HEK293 (cell line): Measurements from ENCODE around the gene FRMD5.

Experiments
- CTCF ChIA-PET: fragments of 350-600 bp; formaldehyde crosslinking; extraction: SDS; loops from one replicate; lab custom pipeline; 2021; ENCODE audit warnings: antibody characterized with exemption; lab: Yijun Ruan, JAX
- POLR2A ChIA-PET: fragments of 300-600 bp; formaldehyde crosslinking; extraction: SDS; loops from one replicate; lab custom pipeline; 2020; ENCODE audit warnings: antibody characterized with exemption, inconsistent platforms; lab: Yijun Ruan, JAX
- H3K27ac ChIP-seq: fragments of 200-500 bp; sonication (Bioruptor generic); 2 replicates; pipeline ENCODE4 v1.5.1; 2014; ENCODE audit warnings: low read depth, low read length, control low read depth, inconsistent platforms; ENCODE audit errors: extremely low read depth
- H3K36me3 ChIP-seq, 2 experiments: fragments of 200-500 bp in 1 of 2; sonication (Bioruptor generic) in 1 of 2; 1 replicate in 1 of 2; 2 replicates in 1 of 2; pipeline ENCODE4 v1.5.1; 2014 to 2017; ENCODE audit warnings: inconsistent platforms in 2 of 2, low read length in 2 of 2; ENCODE audit not compliant: control insufficient read depth in 2 of 2, insufficient read depth in 1 of 2
- H3K4me1 ChIP-seq: fragments of 200-500 bp; sonication (Bioruptor generic); 2 replicates; pipeline ENCODE4 v1.5.1; 2014; ENCODE audit warnings: mild to moderate bottlenecking, low read length, inconsistent platforms; ENCODE audit not compliant: control insufficient read depth, insufficient read depth
- H3K4me3 ChIP-seq: 2 replicates; pipeline ENCODE4 v1.5.1; 2011; ENCODE audit warnings: low read depth, mild to moderate bottlenecking, control low read depth, low read length, moderate library complexity
- H3K9me3 ChIP-seq: fragments of 200-500 bp; sonication (Bioruptor generic); 2 replicates; pipeline ENCODE4 v1.5.1; 2014; ENCODE audit warnings: low read depth, low read length, inconsistent platforms; ENCODE audit not compliant: control insufficient read depth, insufficient read depth
- FEZF1 ChIP-seq: fragments of 450-650 bp; formaldehyde crosslinking; IDR thresholded peaks from 2 replicates; pipeline ENCODE4 v1.5.1; 2016; ENCODE audit warnings: missing biosample characterization, missing genetic modification characterization
- GFI1B ChIP-seq: fragments of 450-650 bp; formaldehyde crosslinking; IDR thresholded peaks from 2 replicates; pipeline ENCODE4 v1.5.1; 2016; ENCODE audit warnings: missing biosample characterization, missing genetic modification characterization
- HIC1 ChIP-seq: fragments of 450-650 bp; formaldehyde crosslinking; IDR thresholded peaks from 2 replicates; pipeline ENCODE4 v1.5.1; 2016; ENCODE audit warnings: missing biosample characterization, missing genetic modification characterization
- OSR2 ChIP-seq: fragments of 450-650 bp; formaldehyde crosslinking; IDR thresholded peaks from 2 replicates; pipeline ENCODE4 v1.5.1; 2016; ENCODE audit warnings: missing biosample characterization, missing genetic modification characterization
- PRDM6 ChIP-seq: fragments of 450-650 bp; formaldehyde crosslinking; IDR thresholded peaks from 2 replicates; pipeline ENCODE4 v1.5.1; 2017; ENCODE audit warnings: missing biosample characterization, missing genetic modification characterization
- RBAK ChIP-seq: fragments of 450-650 bp; formaldehyde crosslinking; IDR thresholded peaks from 2 replicates; pipeline ENCODE4 v1.5.1; 2016; ENCODE audit warnings: missing biosample characterization, missing genetic modification characterization
- TSHZ1 ChIP-seq: fragments of 450-650 bp; formaldehyde crosslinking; IDR thresholded peaks from 2 replicates; pipeline ENCODE4 v1.5.1; 2016; ENCODE audit warnings: missing biosample characterization, missing genetic modification characterization, borderline replicate concordance
- YY2 ChIP-seq: fragments of 450-650 bp; formaldehyde crosslinking; IDR thresholded peaks from 2 replicates; pipeline ENCODE4 v1.5.1; 2016; ENCODE audit warnings: missing biosample characterization, missing genetic modification characterization
- ZBTB48 ChIP-seq: fragments of 450-650 bp; formaldehyde crosslinking; IDR thresholded peaks from 2 replicates; pipeline ENCODE4 v1.5.1; 2016; ENCODE audit warnings: missing biosample characterization, missing genetic modification characterization
- ZEB2 ChIP-seq: fragments of 450-650 bp; formaldehyde crosslinking; IDR thresholded peaks from 2 replicates; pipeline ENCODE4 v1.5.1; 2016; ENCODE audit warnings: missing biosample characterization, missing genetic modification characterization
- ZNF23 ChIP-seq: fragments of 450-650 bp; formaldehyde crosslinking; IDR thresholded peaks from 2 replicates; pipeline ENCODE4 v1.5.1; 2016; ENCODE audit warnings: missing biosample characterization, missing genetic modification characterization, borderline replicate concordance
- ZNF335 ChIP-seq: fragments of 450-650 bp; formaldehyde crosslinking; conservative IDR thresholded peaks from 2 replicates; pipeline ENCODE4 v1.5.1; 2016; ENCODE audit warnings: missing biosample characterization, missing genetic modification characterization
- ZNF473 ChIP-seq: fragments of 450-650 bp; formaldehyde crosslinking; IDR thresholded peaks from 2 replicates; pipeline ENCODE4 v1.5.1; 2017; ENCODE audit warnings: missing biosample characterization, missing genetic modification characterization
- ZNF571 ChIP-seq: fragments of 450-650 bp; formaldehyde crosslinking; IDR thresholded peaks from 2 replicates; pipeline ENCODE4 v1.5.0; 2017; ENCODE audit warnings: missing biosample characterization, missing genetic modification characterization
- ZNF629 ChIP-seq: fragments of 450-650 bp; formaldehyde crosslinking; IDR thresholded peaks from 2 replicates; pipeline ENCODE4 v1.5.1; 2017; ENCODE audit warnings: missing biosample characterization, missing genetic modification characterization
- ZNF645 ChIP-seq: fragments of 450-650 bp; formaldehyde crosslinking; IDR thresholded peaks from 2 replicates; pipeline ENCODE4; 2016; ENCODE audit warnings: missing biosample characterization, missing genetic modification characterization
- ZNF791 ChIP-seq: fragments of 450-650 bp; formaldehyde crosslinking; IDR thresholded peaks from 2 replicates; pipeline ENCODE4 v1.5.1; 2016; ENCODE audit warnings: missing biosample characterization, missing genetic modification characterization
- ZNF843 ChIP-seq: fragments of 450-650 bp; formaldehyde crosslinking; IDR thresholded peaks from 2 replicates; pipeline ENCODE4 v1.5.1; 2016; ENCODE audit warnings: missing biosample characterization, missing genetic modification characterization
- ZSCAN16 ChIP-seq: fragments of 450-650 bp; formaldehyde crosslinking; IDR thresholded peaks from 2 replicates; pipeline ENCODE4 v1.5.1; 2016; ENCODE audit warnings: missing biosample characterization, missing genetic modification characterization

Gene FRMD5

GRCh38 chr15:44158111-44158510 is 37.0 kb downstream of the FRMD5 start (continued):
- TF ChIP-seq ZNF335 (no peak), YY2 (tag by site-specific recombination) (no peak), ZNF571 (tag by site-specific recombination) (no peak), ZSCAN16 (tag by site-specific recombination) (no peak), RBAK (tag by site-specific recombination) (no peak), ZNF473 (no peak), ZNF23 (tag by site-specific recombination) (no peak)
- TF ChIP-seq, all 188 proteins: peak for 0

- Histone ChIP-seq H3K27ac (no peak overlapping the region), H3K4me1 (peaks cover 3% of the 10 kb centered on the region; the same call in 1 of the 2 replicates)
- CTCF ChIA-PET, result no interaction called here
- TF ChIP-seq ZBTB48 (tag by site-specific recombination) (no peak), PRDM6 (peak; percentile 87), OSR2 (tag by site-specific recombination) (peak; percentile 36; the same call in 1 of the 2 replicates), ZNF645 (tag by site-specific recombination) (no peak), ZNF791 (tag by site-specific recombination) (no peak), FEZF1 (tag by site-specific recombination) (peak; percentile 57; the same call in 1 of the 2 replicates), ZNF335 (peak; percentile 42), ZEB2 (tag by site-specific recombination) (peak; percentile 67; the same call in 1 of the 2 replicates), TSHZ1 (peak; percentile 33; the same call in 1 of the 2 replicates), GFI1B (tag by site-specific recombination) (peak; percentile 65; the same call in 1 of the 2 replicates), ZNF843 (tag by site-specific recombination) (peak; percentile 64), ZNF629 (tag by site-specific recombination) (peak; percentile 67), HIC1 (tag by site-specific recombination) (peak; percentile 59; the same call in 1 of the 2 replicates)
- TF ChIP-seq, all 188 proteins: peak for 10
- no peak overlapping the region for H3K4me3 ChIP-seq
- POLR2A ChIA-PET, result no interaction called here
- H3K9me3 ChIP-seq, result no peaks in the 10 kb centered on the region
- no peaks in the 10 kb centered on the region for H3K36me3 ChIP-seq
Observed at GRCh38 chr15:44157679-44158078, 37.4 kb downstream of the FRMD5 start.
